Osteoblast (primary cell): ENCODE data around the gene KCNH3. TPM values are rescaled to one million over a fixed set of nuclear protein-coding genes. Genes with fewer than 3 reads are reported as not detected.
A peak's percentile ranks its signal among the peaks of the same experiment; 100 is the strongest.

Source experiments
- DNase-seq: peaks from one replicate; pipeline ENCODE4 v3.0.0; 2011; ENCODE audit warnings: low spot score, mixed read lengths; ENCODE audit not compliant: insufficient read length; ENCODE audit errors: missing footprints
- H2AFZ ChIP-seq: 2 replicates; pipeline ENCODE4 v1.6.0; 2011; ENCODE audit warnings: mild to moderate bottlenecking, low read length
- H3K27ac ChIP-seq: 2 replicates; pipeline ENCODE4 v1.5.1; 2011; ENCODE audit warnings: mild to moderate bottlenecking, low read depth, low read length, moderate library complexity
- H3K27me3 ChIP-seq: 2 replicates; pipeline ENCODE4 v1.6.0; 2012; ENCODE audit warnings: mild to moderate bottlenecking, control low read depth, inconsistent platforms, low read length, moderate library complexity; ENCODE audit not compliant: insufficient read depth
- H3K36me3 ChIP-seq: 2 replicates; pipeline ENCODE4 v1.5.1; 2011; ENCODE audit warnings: mild to moderate bottlenecking, low read length, control low read depth, moderate library complexity; ENCODE audit not compliant: insufficient read depth
- H3K4me1 ChIP-seq: 2 replicates; pipeline ENCODE4 v1.5.1; 2011; ENCODE audit warnings: mild to moderate bottlenecking, low read length, control low read depth, moderate library complexity; ENCODE audit not compliant: insufficient read depth
- H3K4me2 ChIP-seq: 2 replicates; pipeline ENCODE4 v1.6.0; 2011; ENCODE audit warnings: mild to moderate bottlenecking, low read length; ENCODE audit not compliant: insufficient read depth
- H3K4me3 ChIP-seq: fragments of 200-600 bp; sonication (generic); 3 replicates; pipeline ENCODE4 v1.5.1; 2012; ENCODE audit warnings: mild to moderate bottlenecking, low read length, inconsistent platforms; ENCODE audit not compliant: insufficient read depth
- H3K79me2 ChIP-seq: 2 replicates; pipeline ENCODE4 v1.6.0; 2012; ENCODE audit warnings: mild to moderate bottlenecking, low read length, control low read depth, inconsistent platforms; ENCODE audit not compliant: insufficient read depth
- H3K9me3 ChIP-seq: 2 replicates; pipeline ENCODE4 v1.5.1; 2011; ENCODE audit warnings: low read depth, low read length, control low read depth
- H4K20me1 ChIP-seq: 2 replicates; pipeline ENCODE4 v1.6.0; 2012; ENCODE audit warnings: mild to moderate bottlenecking, low read length, control low read depth; ENCODE audit not compliant: insufficient read depth
- CTCF ChIP-seq: IDR thresholded peaks from 2 replicates; pipeline ENCODE4 v1.5.1; 2011; ENCODE audit warnings: mild to moderate bottlenecking, low read depth, low read length, moderate library complexity; ENCODE audit errors: extremely low read depth
- total RNA-seq: library from RNA; depleted of rRNA; stranded (reverse); fragments of >200 nt; gene quantifications from 2 replicates; pipeline ENCODE4 v1.2.3, GENCODE V29; 2012

Gene KCNH3
- total RNA-seq, 1 donor: not detected

- peaks cover 12% of the 10 kb centered on the region for H3K4me1 ChIP-seq
- H3K4me2 ChIP-seq: peak overlapping the region; percentile 70
- peak overlapping the region; percentile 10 for H2AFZ ChIP-seq
- H3K79me2 ChIP-seq: no peaks in the 10 kb centered on the region
- H3K36me3 ChIP-seq: no peaks in the 10 kb centered on the region
- H4K20me1 ChIP-seq: peaks cover 3% of the 10 kb centered on the region
- H3K27ac ChIP-seq: no peak overlapping the region
- DNase-seq: peak; percentile 89
- H3K9me3 ChIP-seq: no peaks in the 10 kb centered on the region
- peaks cover 46% of the 10 kb centered on the region for H3K27me3 ChIP-seq
- peak overlapping the region; percentile 45 for H3K4me3 ChIP-seq
- no peak for TF ChIP-seq CTCF
These were observed 899 bp upstream of the KCNH3 start for GRCh38 chr12:49537752-49538509.

GRCh38 chr12:49539406-49540228 is 787 bp downstream of the KCNH3 start:
- Histone ChIP-seq H3K4me2 (no peak overlapping the region), H4K20me1 (peaks cover 3% of the 10 kb centered on the region), H3K9me3 (no peaks in the 10 kb centered on the region), H3K4me1 (peaks cover 12% of the 10 kb centered on the region), H3K79me2 (no peaks in the 10 kb centered on the region), H3K27ac (no peak overlapping the region), H3K4me3 (no peak overlapping the region), H2AFZ (no peak overlapping the region), H3K27me3 (peaks cover 57% of the 10 kb centered on the region), H3K36me3 (no peaks in the 10 kb centered on the region)
- no peak for TF ChIP-seq CTCF
- DNase-seq: peak; percentile 84

- H3K4me3 ChIP-seq: no peak overlapping the region
- H3K79me2 ChIP-seq: no peaks in the 10 kb centered on the region
- no peak for TF ChIP-seq CTCF
- DNase-seq: peak; percentile 78
- H2AFZ ChIP-seq: no peak overlapping the region
- no peak overlapping the region for H3K4me2 ChIP-seq
- peaks cover 3% of the 10 kb centered on the region for H4K20me1 ChIP-seq
- H3K36me3 ChIP-seq: no peaks in the 10 kb centered on the region
- H3K4me1 ChIP-seq: peaks cover 12% of the 10 kb centered on the region
- H3K9me3 ChIP-seq: no peaks in the 10 kb centered on the region
- H3K27me3 ChIP-seq: peaks cover 57% of the 10 kb centered on the region
- H3K27ac ChIP-seq: no peak overlapping the region
These were observed 1.7 kb downstream of the KCNH3 start for GRCh38 chr12:49540229-49541139.
